Peyer's patch (tissue), 4 donors: ENCODE measurements around the gene COMMD4.

Experiments used
- POLR2A ChIP-seq, 2 donors: fragments of 450-650 bp; IDR thresholded peaks; one replicate each; pipeline ENCODE4 v1.5.1; 2017; ENCODE audit warnings: antibody characterized with exemption in 2 of 2, mild to moderate bottlenecking in 2 of 2, moderate library complexity in 2 of 2
- TF ChIP-seq, protein P1 (sequence below), 6 experiments: fragments of 450-650 bp in 4 of 6; fragments of 200-600 bp in 2 of 6; sonication (generic) in 1 of 6; IDR thresholded peaks; one replicate each; pipeline ENCODE4 v1.5.1; 2017 to 2019; ENCODE audit warnings: antibody characterized with exemption in 6 of 6, mild to moderate bottlenecking in 3 of 6, moderate library complexity in 1 of 6

GRCh38 chr15:75349851-75350588, 14.2 kb downstream of the COMMD4 start:
- TF ChIP-seq, protein P1, sequence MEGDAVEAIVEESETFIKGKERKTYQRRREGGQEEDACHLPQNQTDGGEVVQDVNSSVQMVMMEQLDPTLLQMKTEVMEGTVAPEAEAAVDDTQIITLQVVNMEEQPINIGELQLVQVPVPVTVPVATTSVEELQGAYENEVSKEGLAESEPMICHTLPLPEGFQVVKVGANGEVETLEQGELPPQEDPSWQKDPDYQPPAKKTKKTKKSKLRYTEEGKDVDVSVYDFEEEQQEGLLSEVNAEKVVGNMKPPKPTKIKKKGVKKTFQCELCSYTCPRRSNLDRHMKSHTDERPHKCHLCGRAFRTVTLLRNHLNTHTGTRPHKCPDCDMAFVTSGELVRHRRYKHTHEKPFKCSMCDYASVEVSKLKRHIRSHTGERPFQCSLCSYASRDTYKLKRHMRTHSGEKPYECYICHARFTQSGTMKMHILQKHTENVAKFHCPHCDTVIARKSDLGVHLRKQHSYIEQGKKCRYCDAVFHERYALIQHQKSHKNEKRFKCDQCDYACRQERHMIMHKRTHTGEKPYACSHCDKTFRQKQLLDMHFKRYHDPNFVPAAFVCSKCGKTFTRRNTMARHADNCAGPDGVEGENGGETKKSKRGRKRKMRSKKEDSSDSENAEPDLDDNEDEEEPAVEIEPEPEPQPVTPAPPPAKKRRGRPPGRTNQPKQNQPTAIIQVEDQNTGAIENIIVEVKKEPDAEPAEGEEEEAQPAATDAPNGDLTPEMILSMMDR (IDR thresholded peaks at IDR 0.05): no peak
- TF ChIP-seq POLR2A (IDR thresholded peaks at IDR 0.05): no peak
